HCEC 1CT (cell line): ENCODE data around the gene RETREG1.
"Not testable (repeated sequence)": the region's sequence is repeated elsewhere in the genome, so short reads cannot be mapped to it uniquely, and the experiment has no call there.

Experiments
- DNase-seq: peaks from one replicate; pipeline ENCODE4 v3.0.0-alpha.2; 2017

Gene RETREG1

GRCh38 chr5:16446993-16447392, 169.8 kb downstream of the RETREG1 start:
- peak; percentile 12 for DNase-seq

- peak; percentile 17 for DNase-seq
Measured at GRCh38 chr5:16437977-16438376, 178.8 kb downstream of the RETREG1 start.

- not testable (repeated sequence) for DNase-seq
Measured at GRCh38 chr5:16436065-16436682, 180.6 kb downstream of the RETREG1 start.

- no peak for DNase-seq
Measured at GRCh38 chr5:16431490-16431889, 185.3 kb downstream of the RETREG1 start.

GRCh38 chr5:16430349-16431089, 186.3 kb downstream of the RETREG1 start:
- no peak for DNase-seq

GRCh38 chr5:16428359-16428758, 188.4 kb downstream of the RETREG1 start:
- no peak for DNase-seq

GRCh38 chr5:16427587-16427986, 189.2 kb downstream of the RETREG1 start:
- DNase-seq: no peak
